CD1c-positive myeloid dendritic cell (primary cell): Measurements from ENCODE around the gene NMT1.

Experiments
- DNase-seq: peaks from one replicate; pipeline ENCODE4 v3.0.0-alpha.2; 2016; ENCODE audit errors: extremely low spot score

Gene NMT1

DNA sequence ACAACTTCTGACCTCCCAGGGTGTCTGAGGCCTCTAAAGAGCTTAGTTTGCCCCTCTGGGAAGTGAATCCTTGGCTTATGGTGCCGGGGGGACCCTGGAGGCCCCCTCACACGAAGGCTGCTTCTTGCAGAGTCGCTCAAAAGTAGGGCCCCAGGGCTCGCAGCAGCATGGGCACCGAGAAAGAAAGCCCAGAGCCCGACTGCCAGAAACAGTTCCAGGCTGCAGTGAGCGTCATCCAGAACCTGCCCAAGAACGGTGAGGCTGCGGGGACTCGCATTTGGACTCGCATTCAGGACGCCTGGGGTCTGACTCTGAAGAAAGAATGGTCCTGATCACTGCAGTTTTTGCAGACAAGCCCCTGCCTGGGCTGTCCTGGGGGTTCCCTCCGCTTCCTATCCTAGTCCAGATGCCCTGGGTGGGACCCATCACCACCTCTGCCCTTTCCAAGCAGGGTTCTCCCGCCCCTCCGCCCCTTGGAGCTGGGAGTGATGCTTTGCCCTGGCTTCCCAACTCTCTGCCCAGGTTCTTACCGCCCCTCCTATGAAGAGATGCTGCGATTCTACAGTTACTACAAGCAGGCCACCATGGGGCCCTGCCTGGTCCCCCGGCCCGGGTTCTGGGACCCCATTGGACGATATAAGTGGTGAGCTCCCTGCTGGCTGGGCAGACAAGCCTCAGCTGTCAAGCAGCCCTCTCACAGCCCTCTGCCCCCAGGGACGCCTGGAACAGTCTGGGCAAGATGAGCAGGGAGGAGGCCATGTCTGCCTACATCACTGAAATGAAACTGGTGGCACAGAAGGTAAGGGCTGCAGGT, 75.1 kb downstream of the NMT1 start:
- DNase-seq, result no peak

DNA sequence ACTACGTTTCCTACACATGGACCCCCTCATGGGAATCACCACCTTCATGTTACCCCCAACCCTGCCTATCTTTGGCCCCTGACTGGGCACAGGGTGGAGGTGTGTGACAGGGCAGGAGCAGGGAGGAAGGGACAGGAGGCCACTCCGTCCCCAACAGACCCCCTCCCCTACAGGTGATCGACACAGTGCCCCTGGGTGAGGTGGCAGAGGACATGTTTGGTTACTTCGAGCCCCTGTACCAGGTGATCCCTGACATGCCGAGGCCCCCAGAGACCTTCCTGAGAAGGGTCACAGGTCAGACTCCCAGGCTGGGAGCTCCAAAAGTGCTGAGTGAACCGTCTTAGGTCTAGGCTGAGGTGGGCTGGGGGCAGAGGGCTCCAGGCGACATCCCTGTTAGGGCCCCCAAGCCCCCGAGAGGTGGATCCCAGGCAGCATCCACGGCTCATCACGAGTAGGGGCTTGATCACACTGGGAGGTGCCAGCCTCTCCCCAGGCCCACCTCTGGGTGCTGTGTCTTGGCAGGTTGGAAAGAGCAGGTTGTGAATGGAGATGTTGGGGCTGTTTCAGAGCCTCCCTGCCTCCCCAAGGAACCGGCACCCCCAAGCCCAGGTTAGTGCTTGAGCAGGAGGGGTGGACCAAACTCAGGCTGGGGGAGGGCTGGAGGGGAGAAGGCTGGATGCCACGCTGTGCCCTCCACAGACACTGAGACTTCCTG, 75.9 kb downstream of the NMT1 start:
- DNase-seq, result no peak

DNA sequence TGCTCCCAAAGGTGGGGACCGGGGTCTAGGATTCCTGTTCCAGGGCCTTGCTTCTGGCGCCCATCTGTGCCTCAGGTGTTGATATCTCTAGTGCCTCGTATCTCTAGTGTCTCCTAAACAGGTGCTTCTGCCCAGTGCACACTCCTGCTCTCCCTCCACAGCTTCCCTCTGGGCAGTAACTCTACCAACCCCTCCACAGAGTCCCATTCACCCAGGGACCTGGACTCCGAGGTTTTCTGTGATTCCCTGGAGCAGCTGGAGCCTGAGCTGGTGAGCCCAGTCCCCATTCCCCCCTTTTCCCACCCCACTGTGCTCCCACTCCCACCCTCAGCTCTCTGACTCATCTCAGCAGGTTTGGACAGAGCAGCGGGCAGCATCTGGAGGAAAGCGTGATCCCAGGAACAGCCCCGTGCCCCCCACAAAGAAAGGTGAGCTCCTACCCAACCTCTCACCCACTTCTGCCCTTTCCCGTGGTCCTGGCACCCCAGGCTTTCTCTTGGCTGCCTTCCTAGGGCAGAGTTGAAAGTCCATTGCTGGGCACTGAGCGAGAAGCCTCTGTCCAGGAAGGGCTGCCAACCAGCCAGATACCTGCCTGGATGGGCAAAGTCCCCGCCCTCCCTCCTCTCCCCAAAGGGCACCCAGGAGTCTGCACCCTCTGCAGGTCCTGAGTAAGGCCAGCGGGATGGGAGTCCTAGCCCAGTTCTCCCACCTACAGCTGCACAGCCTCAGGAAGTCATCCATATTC, 76.6 kb downstream of the NMT1 start:
- DNase-seq, result no peak

DNA sequence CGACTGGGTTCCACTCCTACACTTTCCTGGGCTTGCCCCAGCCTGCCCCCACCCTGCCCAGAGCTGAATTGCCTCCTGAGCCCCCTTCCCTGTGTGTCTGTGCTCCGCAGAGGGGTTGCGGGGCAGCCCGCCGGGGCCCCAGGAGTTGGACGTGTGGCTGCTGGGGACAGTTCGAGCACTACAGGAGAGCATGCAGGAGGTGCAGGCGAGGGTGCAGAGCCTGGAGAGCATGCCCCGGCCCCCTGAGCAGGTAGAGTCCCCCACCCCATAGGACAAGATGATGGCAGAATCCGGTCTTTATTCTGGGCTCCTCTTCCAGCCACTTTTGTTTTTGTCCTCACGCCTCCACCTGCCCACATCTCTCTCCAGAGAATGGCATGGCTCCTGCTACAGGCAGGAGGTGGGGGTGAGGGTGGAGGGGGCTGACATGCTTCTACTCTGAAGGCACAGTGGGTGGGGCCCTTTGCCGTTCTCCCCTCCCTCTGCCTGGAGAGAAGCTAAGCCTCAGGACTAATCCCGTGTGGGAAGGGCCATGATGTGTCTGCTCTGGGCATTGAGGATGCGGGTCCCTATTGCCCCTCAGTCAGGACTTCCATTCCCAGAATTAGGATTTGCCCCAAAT, 77.9 kb downstream of the NMT1 start:
- DNase-seq, result no peak

DNA sequence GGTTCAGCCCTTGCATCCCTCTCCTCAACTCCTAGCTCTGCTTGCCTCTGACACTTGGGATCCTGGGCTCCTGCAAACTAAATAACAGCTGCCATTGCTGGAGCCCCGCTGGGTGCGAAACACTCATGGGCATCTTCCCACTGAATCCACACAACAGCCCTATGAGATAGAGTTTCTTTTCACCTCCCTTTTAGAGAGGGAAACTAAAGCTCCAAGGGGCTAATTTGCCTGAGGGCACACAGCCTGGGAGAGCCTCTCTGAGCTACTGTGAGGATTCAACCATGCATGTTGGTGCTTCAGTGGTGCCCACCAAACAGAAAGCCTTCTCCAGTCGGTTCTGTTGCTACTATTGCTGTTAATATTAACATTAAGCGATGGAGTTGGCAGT, 78.4 kb downstream of the NMT1 start:
- DNase-seq, result no peak

DNA sequence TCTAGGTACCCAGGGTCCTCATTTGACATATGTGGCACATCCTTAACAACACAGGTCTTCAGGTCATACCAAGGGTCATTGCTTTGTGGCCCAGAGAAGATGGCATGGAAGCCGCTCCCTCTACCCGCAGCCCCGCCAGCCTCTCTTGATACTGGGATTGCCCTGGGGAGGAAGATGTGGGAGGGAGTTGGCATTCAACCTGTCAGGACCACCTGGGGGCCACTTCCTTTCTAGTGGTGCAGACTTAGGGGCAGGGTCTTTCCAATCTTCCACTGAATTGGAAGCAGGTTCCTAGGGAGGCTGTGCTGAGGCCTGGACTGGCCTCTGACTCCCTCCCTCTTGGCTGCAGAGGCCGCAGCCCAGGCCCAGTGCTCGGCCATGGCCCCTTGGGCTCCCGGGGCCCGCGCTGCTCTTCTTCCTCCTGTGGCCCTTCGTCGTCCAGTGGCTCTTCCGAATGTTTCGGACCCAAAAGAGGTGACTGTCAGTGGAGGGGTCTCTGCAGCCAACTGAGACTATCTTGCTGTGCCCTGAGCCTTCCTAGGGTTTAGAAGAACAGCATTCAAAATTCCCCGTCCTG, 82.1 kb downstream of the NMT1 start:
- DNase-seq, result no peak

DNA sequence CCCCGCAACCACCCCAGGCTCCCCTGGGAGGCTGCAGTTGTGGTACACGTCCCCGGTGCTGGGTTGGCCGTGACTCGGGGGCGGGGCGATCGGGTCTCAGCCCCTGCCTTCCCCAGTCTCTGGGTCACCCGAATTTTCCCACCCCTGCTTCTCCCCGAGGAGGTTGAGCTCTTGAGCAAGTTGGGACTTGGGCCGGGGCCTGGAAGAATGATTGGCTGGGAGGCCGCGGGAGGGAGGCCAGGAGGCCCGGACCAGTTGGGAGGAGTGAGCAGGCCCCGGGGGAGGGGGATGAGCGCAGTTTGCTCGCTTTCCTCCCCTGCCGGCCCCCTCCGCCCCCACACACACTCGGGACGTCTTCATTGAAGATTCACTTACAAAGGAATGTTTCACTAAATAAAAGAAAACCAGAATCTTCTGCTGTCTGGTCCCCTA, 82.7 kb downstream of the NMT1 start:
- DNase-seq, result no peak

DNA sequence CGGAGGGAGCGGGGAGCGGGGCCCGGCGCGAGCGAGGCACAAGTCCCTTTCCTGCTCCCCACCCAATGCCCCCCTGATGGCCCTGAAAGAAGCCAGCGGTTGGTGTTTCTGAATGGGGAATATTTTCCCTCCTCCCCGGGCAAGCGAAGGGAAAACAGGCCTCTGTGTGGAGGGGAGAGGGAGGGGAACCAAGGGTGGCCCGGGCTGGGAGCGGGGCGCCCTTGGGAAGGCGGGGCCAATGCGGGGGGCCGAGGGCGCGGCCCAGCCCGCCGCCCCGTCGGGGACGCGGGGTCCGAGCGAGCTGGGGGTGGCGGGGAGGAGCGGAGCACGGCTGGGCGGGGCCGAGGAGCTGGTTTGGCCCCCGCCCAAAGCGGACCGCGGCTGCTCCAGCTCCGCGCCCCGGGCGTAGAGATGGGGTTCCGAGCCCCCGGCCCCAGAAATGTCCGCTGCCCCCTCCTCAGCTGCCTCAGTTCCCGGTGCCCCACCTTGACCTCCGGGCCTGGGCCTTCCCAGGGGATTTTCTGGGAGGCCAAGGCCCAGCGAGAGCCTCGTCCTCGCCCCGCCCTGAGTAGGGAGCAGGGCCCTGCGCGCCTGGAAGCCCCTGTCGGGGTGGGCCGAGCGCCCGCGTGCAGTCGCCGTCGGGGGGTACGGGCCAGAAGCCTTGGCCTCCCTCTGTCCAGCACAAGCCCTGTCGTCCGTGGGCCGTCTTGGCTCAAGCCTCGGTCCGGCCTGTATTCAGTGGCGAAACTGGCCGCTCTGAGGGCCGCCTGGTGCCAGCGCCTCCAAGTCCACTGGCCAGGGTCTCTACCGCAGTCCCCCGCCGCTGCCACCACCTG, 83.3 kb downstream of the NMT1 start:
- no peak for DNase-seq

DNA sequence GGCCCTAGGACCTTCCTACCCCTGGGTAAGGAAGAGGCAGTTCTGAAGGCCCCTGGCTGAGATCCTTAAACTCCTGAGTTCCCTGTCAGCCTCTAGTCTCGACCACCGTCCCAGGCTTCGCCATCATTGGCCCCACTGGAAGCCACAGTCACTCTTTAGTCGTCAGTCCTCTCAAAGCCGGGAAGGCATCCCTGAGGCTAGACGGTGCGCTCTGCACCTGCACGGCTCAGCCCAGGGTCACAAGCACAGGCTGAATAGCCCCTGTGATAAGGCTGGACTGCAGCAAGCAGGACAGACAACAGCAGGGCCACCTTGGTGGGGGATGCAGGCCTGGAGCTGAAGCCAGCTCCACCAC, 83.9 kb downstream of the NMT1 start:
- DNase-seq, result no peak

DNA sequence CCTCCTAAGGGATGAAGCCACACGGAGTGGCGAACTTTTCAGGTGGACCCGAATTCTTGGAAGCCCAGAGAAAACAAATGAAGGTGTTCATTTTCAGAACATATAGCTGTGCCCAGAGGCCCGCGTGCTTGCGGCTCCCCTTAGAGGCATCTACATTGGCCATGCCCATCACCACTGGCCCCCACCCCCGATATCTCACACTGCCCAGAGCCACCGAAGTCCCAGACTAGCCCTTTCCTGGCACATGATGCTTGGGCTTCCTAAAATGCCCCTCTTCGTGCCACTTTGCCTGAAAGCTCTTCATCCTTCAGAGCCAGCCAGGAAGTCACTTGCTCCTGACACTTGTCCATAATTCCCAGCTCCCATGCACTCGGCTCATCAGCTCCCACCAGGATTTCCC, 85.0 kb downstream of the NMT1 start:
- no peak for DNase-seq

DNA sequence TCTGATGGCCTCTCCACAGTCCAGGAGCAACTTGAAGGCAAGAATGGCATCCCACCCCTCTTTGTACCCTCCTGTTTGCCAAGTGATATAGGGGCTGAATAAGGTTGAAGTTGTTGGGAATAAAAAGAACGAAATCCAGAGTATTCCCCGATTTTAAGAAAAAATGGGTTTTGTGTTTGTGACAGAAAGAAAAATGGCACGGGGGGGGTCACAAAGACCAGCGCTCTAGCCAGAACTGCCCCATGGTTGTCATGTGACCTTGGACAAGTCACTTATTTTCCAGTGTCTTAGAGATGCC, 85.4 kb downstream of the NMT1 start:
- DNase-seq, result no peak

DNA sequence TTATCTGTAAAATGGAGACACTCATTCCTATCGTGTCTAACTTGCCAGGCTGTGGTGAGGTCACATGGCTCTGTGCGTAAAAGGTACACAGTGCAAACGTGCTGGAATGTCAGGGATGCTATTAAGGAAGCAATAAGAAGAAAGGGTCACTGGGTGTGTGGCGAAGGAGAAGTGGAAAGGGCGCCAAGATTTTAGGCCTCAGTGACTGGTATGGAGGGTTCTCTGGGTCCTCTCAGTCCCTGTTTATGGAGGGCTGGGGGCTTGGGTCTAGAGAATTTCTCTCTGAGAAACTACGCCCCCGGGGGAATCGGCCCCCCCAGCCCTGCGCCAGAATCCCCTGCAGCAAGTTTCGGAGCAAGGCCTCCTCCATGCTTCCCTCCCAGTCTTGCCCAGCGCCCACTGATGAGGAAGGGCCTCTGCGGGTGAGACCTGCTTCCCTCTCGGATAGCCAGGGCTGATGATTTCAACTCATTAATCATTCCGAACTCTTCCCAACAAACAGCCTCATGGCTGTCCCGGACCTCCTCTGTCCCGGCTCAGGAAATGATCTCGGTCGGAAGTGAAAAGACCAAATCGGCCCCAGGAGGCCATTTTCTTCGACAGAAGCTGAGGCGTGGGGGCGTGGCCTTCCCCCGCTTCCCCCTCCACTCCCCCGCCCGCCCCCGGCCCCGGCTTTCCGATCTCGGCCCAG, 85.9 kb downstream of the NMT1 start:
- peak; percentile 78 for DNase-seq

DNA sequence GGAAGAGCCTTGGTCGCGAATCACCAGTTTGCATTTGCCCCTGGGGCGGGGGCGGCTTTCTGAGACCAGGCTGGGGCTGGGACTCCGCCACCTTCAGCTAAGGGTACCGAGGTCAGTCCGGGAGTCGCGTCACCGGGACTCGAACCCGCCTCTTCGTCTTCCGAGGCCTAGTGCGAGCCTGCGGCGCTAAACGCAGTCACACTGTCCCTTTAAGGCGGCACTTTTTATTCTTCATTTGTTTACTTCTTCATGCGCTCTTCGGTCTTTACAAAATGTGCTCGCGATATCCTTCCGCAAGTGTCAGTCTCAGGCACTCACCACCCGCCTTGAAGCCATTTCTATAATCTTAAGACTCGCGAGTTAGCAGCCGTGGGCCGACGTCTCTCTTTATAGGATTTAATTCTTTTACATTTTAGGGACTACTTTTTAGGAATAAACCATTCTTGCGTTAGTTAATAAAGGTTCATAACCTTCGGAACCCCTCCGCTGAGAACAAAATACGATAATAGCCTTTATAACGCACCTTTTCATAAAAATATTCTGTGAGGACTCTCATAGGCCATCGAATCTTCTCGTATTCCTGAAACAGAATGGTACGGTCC, 86.6 kb downstream of the NMT1 start:
- DNase-seq, result peak; percentile 85

DNA sequence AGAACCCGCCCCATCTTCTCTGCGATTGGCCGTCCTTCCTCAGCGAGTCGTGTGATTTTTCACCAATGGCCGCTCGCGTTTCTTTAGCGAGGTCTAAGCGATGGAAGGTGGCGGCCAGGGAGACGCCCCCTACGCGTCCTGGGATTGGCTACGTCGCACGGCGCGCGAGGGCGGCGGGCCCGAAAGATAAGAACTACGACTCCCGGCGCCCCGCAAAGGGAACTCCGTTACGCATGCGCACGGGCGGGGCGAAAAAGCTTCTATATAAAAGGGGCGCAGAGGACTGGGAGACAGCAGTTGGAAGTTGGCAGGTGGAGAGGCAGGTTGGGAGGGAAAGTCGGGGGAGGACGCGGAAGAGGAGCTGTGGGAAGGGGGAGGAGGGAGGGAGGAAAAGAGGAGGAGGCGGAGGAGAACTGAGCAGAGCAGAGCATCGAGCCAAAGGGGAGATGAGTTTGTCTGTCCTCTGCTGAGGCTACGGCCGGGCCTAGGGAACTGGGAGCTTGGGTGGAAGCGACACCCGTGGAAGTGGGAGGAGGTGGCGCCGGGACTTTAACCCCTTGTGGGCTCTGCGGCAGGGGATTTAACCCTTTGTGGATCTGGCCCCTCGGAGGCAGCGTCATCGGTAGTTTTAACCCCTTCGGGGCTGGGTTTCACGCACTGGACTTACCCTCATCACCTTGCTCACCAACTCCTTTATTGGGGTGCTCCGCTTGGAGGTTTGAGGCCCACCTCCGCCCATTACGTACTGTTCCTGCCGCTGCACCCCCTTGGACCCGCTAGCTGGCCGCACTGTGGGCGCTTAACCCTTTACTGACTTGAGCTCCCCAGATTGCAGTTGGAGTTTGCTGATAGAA, 87.3 kb downstream of the NMT1 start, which contains the start of gene HEXIM1:
Gene HEXIM1, plus strand, starts transcription at position 293 of the 854 bp plus-strand sequence. CDS start 716 bp downstream, outside the sequence.
- peak; percentile 100 for DNase-seq

DNA sequence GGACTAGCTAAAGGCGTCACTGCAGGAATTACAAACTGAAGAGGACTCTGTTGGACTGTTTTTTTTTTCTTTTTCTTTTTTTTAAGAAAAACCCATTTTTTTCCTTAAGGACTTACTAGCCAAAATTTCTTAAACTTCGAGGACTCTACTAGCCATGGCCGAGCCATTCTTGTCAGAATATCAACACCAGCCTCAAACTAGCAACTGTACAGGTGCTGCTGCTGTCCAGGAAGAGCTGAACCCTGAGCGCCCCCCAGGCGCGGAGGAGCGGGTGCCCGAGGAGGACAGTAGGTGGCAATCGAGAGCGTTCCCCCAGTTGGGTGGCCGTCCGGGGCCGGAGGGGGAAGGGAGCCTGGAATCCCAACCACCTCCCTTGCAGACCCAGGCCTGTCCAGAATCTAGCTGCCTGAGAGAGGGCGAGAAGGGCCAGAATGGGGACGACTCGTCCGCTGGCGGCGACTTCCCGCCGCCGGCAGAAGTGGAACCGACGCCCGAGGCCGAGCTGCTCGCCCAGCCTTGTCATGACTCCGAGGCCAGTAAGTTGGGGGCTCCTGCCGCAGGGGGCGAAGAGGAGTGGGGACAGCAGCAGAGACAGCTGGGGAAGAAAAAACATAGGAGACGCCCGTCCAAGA, 88.0 kb downstream of the NMT1 start:
- peak; percentile 64 for DNase-seq

DNA sequence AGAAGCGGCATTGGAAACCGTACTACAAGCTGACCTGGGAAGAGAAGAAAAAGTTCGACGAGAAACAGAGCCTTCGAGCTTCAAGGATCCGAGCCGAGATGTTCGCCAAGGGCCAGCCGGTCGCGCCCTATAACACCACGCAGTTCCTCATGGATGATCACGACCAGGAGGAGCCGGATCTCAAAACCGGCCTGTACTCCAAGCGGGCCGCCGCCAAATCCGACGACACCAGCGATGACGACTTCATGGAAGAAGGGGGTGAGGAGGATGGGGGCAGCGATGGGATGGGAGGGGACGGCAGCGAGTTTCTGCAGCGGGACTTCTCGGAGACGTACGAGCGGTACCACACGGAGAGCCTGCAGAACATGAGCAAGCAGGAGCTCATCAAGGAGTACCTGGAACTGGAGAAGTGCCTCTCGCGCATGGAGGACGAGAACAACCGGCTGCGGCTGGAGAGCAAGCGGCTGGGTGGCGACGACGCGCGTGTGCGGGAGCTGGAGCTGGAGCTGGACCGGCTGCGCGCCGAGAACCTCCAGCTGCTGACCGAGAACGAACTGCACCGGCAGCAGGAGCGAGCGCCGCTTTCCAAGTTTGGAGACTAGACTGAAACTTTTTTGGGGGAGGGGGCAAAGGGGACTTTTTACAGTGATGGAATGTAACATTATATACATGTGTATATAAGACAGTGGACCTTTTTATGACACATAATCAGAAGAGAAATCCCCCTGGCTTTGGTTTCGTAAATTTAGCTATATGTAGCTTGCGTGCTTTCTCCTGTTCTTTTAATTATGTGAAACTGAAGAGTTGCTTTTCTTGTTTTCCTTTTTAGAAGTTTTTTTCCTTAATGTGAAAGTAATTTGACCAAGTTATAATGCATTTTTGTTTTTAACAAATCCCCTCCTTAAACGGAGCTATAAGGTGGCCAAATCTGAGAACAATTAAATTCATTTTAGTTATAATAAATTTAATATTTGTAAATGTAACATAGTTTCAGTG, 88.8 kb downstream of the NMT1 start:
- peak; percentile 61 for DNase-seq
